OCI-LY1 (cell line): Measurements from ENCODE around the gene KRTAP10-9.

Experiments
- H2AFZ ChIP-seq: fragments of 200-600 bp; sonication (generic), shearing (Covaris generic); 2 replicates; pipeline ENCODE4 v1.6.0; 2014; ENCODE audit warnings: antibody characterized with exemption, mild to moderate bottlenecking, low read length
- H3F3A ChIP-seq: fragments of 200-600 bp; sonication (generic), shearing (Covaris generic); 2 replicates; pipeline ENCODE4 v1.6.0; 2014; ENCODE audit warnings: mild to moderate bottlenecking, antibody characterized with exemption, low read length, moderate library complexity; ENCODE audit not compliant: insufficient read depth
- H3K27ac ChIP-seq: fragments of 200-600 bp; sonication (generic); 2 replicates; pipeline ENCODE4 v1.5.1; 2014; ENCODE audit warnings: low read length, mixed run types, mild to moderate bottlenecking, low read depth; ENCODE audit not compliant: poor library complexity, severe bottlenecking
- H3K27me3 ChIP-seq: fragments of 200-600 bp; sonication (generic); 2 replicates; pipeline ENCODE4 v1.6.0; 2014; ENCODE audit warnings: antibody characterized with exemption, mild to moderate bottlenecking, low read length, moderate library complexity; ENCODE audit not compliant: insufficient read depth
- H3K36me3 ChIP-seq: fragments of 200-600 bp; sonication (generic); 2 replicates; pipeline ENCODE4 v1.6.1; 2014; ENCODE audit warnings: mild to moderate bottlenecking, antibody characterized with exemption, low read length, moderate library complexity, mixed read lengths; ENCODE audit not compliant: insufficient read depth
- H3K4me1 ChIP-seq: fragments of 200-600 bp; sonication (generic); 2 replicates; pipeline ENCODE4 v1.5.1; 2014; ENCODE audit warnings: mild to moderate bottlenecking, low read length, moderate library complexity; ENCODE audit not compliant: insufficient read depth, severe bottlenecking
- H3K4me2 ChIP-seq: fragments of 200-600 bp; sonication (generic), shearing (Covaris generic); 2 replicates; pipeline ENCODE4 v1.6.1; 2014; ENCODE audit warnings: low read length
- H3K4me3 ChIP-seq: fragments of 200-600 bp; sonication (generic); 2 replicates; pipeline ENCODE4 v1.5.1; 2014; ENCODE audit warnings: low read length, low read depth, mild to moderate bottlenecking, mixed read lengths; ENCODE audit not compliant: poor library complexity, severe bottlenecking
- H3K79me2 ChIP-seq: fragments of 200-600 bp; shearing (Covaris generic); 2 replicates; pipeline ENCODE4 v1.6.1; 2016; ENCODE audit warnings: mixed run types, low read length, mixed read lengths; ENCODE audit not compliant: insufficient read depth
- H3K9ac ChIP-seq: fragments of 200-600 bp; sonication (generic), shearing (Covaris generic); 2 replicates; pipeline ENCODE4 v1.6.1; 2014; ENCODE audit warnings: mild to moderate bottlenecking, low read length, mixed read lengths
- H3K9me2 ChIP-seq: fragments of 200-600 bp; sonication (generic), shearing (Covaris generic); 2 replicates; pipeline ENCODE4 v1.6.1; 2014; ENCODE audit warnings: low read depth, mild to moderate bottlenecking, low read length, mixed read lengths
- H3K9me3 ChIP-seq: fragments of 200-600 bp; shearing (Covaris generic); 2 replicates; pipeline ENCODE4 v1.6.1; 2014; ENCODE audit warnings: low read length, mixed read lengths
- H4K20me1 ChIP-seq: fragments of 200-600 bp; sonication (generic), shearing (Covaris generic); 2 replicates; pipeline ENCODE4 v1.6.0; 2016; ENCODE audit warnings: mild to moderate bottlenecking, low read length; ENCODE audit not compliant: insufficient read depth
- EZH2 ChIP-seq: fragments of 200-600 bp; sonication (generic), shearing (Covaris generic); IDR thresholded peaks from 2 replicates; pipeline ENCODE4 v1.8.0; 2017; ENCODE audit warnings: borderline replicate concordance, mixed run types, mild to moderate bottlenecking, antibody characterized with exemption, low read length, moderate library complexity, mixed read lengths
- TF ChIP-seq, protein P1 (sequence below): fragments of 200-600 bp; sonication (generic), shearing (Covaris generic); IDR thresholded peaks from 2 replicates; pipeline ENCODE4 v1.5.1; 2017; ENCODE audit warnings: mild to moderate bottlenecking, antibody characterized with exemption, low read length, moderate library complexity, mixed read lengths

Gene KRTAP10-9

DNA sequence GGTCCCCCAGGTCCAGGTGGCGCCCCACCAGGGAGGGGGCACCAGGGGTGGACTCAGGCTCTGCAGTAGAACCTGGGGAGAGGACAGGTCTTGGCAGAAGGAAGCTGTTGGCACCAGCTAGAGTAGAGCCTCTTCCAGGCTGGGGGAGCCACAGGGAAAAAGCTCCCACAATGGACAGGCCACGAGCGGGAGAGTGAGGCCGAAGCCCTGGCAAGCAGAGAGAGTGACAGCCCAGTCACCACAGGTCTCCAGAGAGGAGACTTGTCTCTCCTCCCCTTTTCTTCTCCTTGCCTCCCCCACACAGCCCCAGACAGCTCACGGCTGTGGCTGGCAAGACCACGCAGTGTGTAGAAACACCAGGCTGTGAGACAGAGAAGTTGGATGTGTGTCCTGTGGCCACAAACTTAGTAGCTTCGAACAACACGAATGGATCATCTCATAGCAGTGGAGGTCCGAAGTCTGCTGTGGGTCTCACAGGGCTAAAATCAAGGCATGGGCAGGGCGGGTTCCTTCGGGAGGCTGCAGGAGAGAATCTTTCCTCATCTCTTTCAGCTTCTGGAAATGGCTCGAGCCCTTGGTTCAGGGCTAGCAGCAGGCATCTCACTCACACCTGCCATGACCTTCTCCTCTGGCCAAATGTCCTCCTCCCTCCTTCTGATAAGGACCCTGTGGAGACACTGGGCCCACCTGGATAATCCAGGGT lies 24.2 kb downstream of the KRTAP10-9 start:
- H4K20me1 ChIP-seq: no peaks in the 10 kb centered on the region
- TF ChIP-seq, protein P1, sequence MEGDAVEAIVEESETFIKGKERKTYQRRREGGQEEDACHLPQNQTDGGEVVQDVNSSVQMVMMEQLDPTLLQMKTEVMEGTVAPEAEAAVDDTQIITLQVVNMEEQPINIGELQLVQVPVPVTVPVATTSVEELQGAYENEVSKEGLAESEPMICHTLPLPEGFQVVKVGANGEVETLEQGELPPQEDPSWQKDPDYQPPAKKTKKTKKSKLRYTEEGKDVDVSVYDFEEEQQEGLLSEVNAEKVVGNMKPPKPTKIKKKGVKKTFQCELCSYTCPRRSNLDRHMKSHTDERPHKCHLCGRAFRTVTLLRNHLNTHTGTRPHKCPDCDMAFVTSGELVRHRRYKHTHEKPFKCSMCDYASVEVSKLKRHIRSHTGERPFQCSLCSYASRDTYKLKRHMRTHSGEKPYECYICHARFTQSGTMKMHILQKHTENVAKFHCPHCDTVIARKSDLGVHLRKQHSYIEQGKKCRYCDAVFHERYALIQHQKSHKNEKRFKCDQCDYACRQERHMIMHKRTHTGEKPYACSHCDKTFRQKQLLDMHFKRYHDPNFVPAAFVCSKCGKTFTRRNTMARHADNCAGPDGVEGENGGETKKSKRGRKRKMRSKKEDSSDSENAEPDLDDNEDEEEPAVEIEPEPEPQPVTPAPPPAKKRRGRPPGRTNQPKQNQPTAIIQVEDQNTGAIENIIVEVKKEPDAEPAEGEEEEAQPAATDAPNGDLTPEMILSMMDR: no peak
- no peak for TF ChIP-seq EZH2
- no peaks in the 10 kb centered on the region for H3K9me2 ChIP-seq
- no peaks in the 10 kb centered on the region; the same call in 1 of the 2 replicates for H3K36me3 ChIP-seq
- H3K27me3 ChIP-seq: no peaks in the 10 kb centered on the region; the same call in 1 of the 2 replicates
- H3K27ac ChIP-seq: no peak overlapping the region
- no peak overlapping the region for H3K9ac ChIP-seq
- H3K79me2 ChIP-seq: no peaks in the 10 kb centered on the region
- no peak overlapping the region for H2AFZ ChIP-seq
- H3K4me3 ChIP-seq: no peak overlapping the region
- H3K9me3 ChIP-seq: 0 out of 2 replicates have a peak, but pooled peaks cover under 1% of the 10 kb centered on the region
- no peaks in the 10 kb centered on the region for H3F3A ChIP-seq
- no peaks in the 10 kb centered on the region for H3K4me1 ChIP-seq
- H3K4me2 ChIP-seq: no peak overlapping the region

DNA sequence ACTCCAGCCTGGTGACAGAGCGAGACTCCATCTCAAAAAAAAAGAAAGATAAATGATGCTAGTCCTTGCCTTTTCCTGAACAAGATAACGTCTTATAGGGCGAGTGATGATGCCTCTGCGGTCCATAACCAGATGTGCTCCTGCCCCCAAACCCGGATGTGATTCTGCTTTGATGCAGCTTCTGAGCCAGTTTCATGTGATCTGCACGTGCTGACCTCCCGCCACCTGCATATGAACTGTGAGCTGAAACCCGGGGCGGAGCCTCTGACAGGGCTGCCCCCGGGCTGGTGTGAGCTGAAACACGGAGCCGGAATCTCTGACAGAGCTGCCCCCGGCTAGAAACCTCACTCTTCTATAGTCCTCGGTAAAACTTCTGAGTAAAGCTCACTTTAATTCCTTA lies 26.2 kb downstream of the KRTAP10-9 start:
- Histone ChIP-seq H3K9me3 (0 out of 2 replicates have a peak, but pooled peaks cover 2% of the 10 kb centered on the region), H3K9ac (no peak overlapping the region), H3K4me2 (no peak overlapping the region), H3K9me2 (no peaks in the 10 kb centered on the region), H3K4me1 (no peaks in the 10 kb centered on the region), H4K20me1 (no peaks in the 10 kb centered on the region), H2AFZ (no peak overlapping the region), H3K4me3 (no peak overlapping the region), H3K27me3 (peaks cover 12% of the 10 kb centered on the region; the same call in 1 of the 2 replicates), H3K27ac (no peak overlapping the region), H3F3A (no peaks in the 10 kb centered on the region), H3K36me3 (no peaks in the 10 kb centered on the region; the same call in 1 of the 2 replicates), H3K79me2 (no peaks in the 10 kb centered on the region)
- TF ChIP-seq EZH2: no peak
- TF ChIP-seq, protein P1: no peak

DNA sequence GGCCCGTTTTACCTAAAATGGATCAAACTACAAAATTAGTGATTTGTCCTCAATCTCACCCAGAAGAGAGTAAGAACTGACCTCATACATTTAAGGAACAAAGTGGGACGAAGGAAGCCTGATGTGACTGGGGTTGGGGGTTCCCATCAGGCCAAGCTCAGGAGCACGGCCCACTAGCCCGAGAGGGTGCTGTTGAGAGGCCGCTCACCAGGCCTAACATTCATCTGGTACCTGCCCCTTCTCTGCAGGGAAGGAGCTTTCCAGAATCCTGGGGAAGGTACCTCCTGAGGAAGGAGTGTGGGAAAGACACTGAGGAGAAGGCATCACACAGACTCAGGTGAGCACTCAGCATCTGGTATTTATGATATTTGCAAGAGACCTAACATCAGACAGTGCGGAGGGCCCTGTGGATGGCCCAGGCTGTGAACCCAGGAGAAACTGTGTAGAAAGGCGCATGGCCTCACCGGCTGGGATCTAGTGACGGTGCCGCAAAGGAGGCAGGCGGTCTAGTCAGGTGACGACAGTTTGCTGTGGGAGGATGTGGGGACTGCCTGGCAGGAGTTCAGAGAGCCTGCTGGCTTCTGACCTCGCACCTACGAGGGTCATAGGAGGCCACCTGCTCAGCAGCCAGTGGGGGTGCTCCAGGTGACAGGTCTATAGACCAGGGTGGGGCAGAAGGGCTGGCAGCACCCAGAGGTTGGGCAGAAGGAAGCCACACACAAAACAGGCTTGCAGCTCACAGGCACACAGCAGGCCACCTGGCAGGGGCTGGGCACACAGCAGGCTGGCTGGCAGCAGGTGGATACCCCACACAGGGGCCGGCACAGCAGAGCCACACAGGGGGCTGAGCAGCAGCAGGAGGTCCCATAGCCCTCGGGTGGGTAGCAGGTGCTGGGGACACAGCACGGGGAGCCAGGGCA lies 27.0 kb downstream of the KRTAP10-9 start:
- 0 out of 2 replicates have a peak, but pooled peaks cover 2% of the 10 kb centered on the region for H3K9me3 ChIP-seq
- no peaks in the 10 kb centered on the region; the same call in 1 of the 2 replicates for H3K36me3 ChIP-seq
- H3K27ac ChIP-seq: no peak overlapping the region
- H4K20me1 ChIP-seq: no peaks in the 10 kb centered on the region
- H3K79me2 ChIP-seq: no peaks in the 10 kb centered on the region
- H3K4me1 ChIP-seq: no peaks in the 10 kb centered on the region
- TF ChIP-seq, protein P1: no peak
- no peak for TF ChIP-seq EZH2
- H3K9me2 ChIP-seq: no peaks in the 10 kb centered on the region
- H3K4me2 ChIP-seq: no peak overlapping the region
- no peaks in the 10 kb centered on the region for H3F3A ChIP-seq
- no peak overlapping the region for H3K4me3 ChIP-seq
- H2AFZ ChIP-seq: no peak overlapping the region
- H3K27me3 ChIP-seq: peaks cover 12% of the 10 kb centered on the region; the same call in 1 of the 2 replicates
- no peak overlapping the region for H3K9ac ChIP-seq
